Loucy (cell line): ENCODE measurements around the gene TACR1.
"Not testable (repeated sequence)": the region's sequence is repeated elsewhere in the genome, so short reads cannot be mapped to it uniquely, and the experiment has no call there.

Experiments
- H2AFZ ChIP-seq: fragments of 200-600 bp; sonication (generic); 2 replicates; pipeline ENCODE4 v1.6.0; 2016; ENCODE audit warnings: antibody characterized with exemption, mild to moderate bottlenecking, low read length, moderate library complexity
- H3F3A ChIP-seq: fragments of 200-600 bp; 2 replicates; pipeline ENCODE4 v1.6.0; 2016; ENCODE audit warnings: antibody characterized with exemption, low read depth, mild to moderate bottlenecking
- H3K27me3 ChIP-seq: fragments of 200-600 bp; sonication (generic); 2 replicates; pipeline ENCODE4 v1.6.1; 2014; ENCODE audit warnings: low read length, mild to moderate bottlenecking; ENCODE audit not compliant: insufficient read depth, poor library complexity, severe bottlenecking
- H3K36me3 ChIP-seq: fragments of 200-600 bp; sonication (generic); 2 replicates; pipeline ENCODE4 v1.6.1; 2016; ENCODE audit warnings: low read length; ENCODE audit not compliant: insufficient read depth
- H3K4me1 ChIP-seq: fragments of 200-600 bp; sonication (generic); 2 replicates; pipeline ENCODE4 v1.5.1; 2014; ENCODE audit warnings: low read length, mild to moderate bottlenecking; ENCODE audit not compliant: insufficient read depth, poor library complexity, severe bottlenecking
- H3K4me2 ChIP-seq: fragments of 200-600 bp; sonication (generic); 2 replicates; pipeline ENCODE4 v1.6.0; 2014; ENCODE audit warnings: antibody characterized with exemption, low read length, low read depth, mild to moderate bottlenecking; ENCODE audit not compliant: poor library complexity, severe bottlenecking
- H3K4me3 ChIP-seq: fragments of 200-600 bp; sonication (generic); 2 replicates; pipeline ENCODE4 v1.5.1; 2014; ENCODE audit warnings: low read length, mild to moderate bottlenecking, mixed read lengths; ENCODE audit not compliant: poor library complexity, severe bottlenecking
- H3K79me2 ChIP-seq: fragments of 200-600 bp; sonication (generic); 2 replicates; pipeline ENCODE4 v1.6.1; 2014; ENCODE audit warnings: low read length; ENCODE audit not compliant: insufficient read depth
- H3K9ac ChIP-seq: fragments of 200-600 bp; sonication (generic); 2 replicates; pipeline ENCODE4 v1.6.0; 2014; ENCODE audit warnings: mild to moderate bottlenecking, low read depth, low read length, moderate library complexity; ENCODE audit not compliant: poor library complexity, severe bottlenecking
- H3K9me2 ChIP-seq: fragments of 200-600 bp; sonication (generic); replicated peaks from 2 replicates; pipeline ENCODE4 v1.6.1; 2016; ENCODE audit warnings: low read depth, low read length, mixed read lengths
- H3K9me3 ChIP-seq: fragments of 200-600 bp; sonication (generic); 2 replicates; pipeline ENCODE4 v1.6.1; 2014; ENCODE audit warnings: mild to moderate bottlenecking, antibody characterized with exemption, low read length, low read depth; ENCODE audit not compliant: insufficient read depth
- H4K20me1 ChIP-seq: fragments of 200-600 bp; sonication (generic); 2 replicates; pipeline ENCODE4 v1.6.0; 2014; ENCODE audit warnings: antibody characterized with exemption, low read length, mild to moderate bottlenecking; ENCODE audit not compliant: insufficient read depth, poor library complexity, severe bottlenecking
- EZH2phosphoT487 ChIP-seq: fragments of 200-600 bp; IDR thresholded peaks from 2 replicates; pipeline ENCODE4 v1.6.1; 2018; ENCODE audit warnings: antibody characterized with exemption, mild to moderate bottlenecking, moderate library complexity, borderline replicate concordance
- TF ChIP-seq, protein P1 (sequence below): fragments of 200-600 bp; sonication (generic); conservative IDR thresholded peaks from 2 replicates; pipeline ENCODE4 v1.5.1; 2014; ENCODE audit warnings: mild to moderate bottlenecking, antibody characterized with exemption, low read length

The TACR1 gene

DNA sequence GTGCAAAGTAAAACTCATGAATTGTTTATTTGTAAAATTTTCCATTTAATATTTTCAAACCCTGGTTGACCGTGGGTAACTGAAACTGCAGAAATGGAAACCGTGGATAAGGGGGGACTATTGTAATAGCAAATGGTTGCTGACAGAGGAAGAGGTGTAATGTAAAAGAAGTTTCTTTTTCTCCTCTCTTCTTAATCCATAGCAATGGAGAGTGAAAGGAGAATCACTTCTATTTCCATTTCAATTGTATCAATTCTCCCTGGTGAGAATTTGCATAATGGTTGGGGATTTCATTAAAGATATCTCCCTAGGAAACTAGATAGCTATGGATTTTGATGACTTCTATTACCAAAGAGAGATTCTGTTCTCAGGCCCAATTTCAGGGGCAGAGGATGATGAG is 24.8 kb downstream of the TACR1 start:
- Histone ChIP-seq H2AFZ (no peak overlapping the region), H3K4me1 (no peaks in the 10 kb centered on the region), H3F3A (no peaks in the 10 kb centered on the region), H3K9me3 (no peaks in the 10 kb centered on the region), H3K4me3 (no peak overlapping the region), H3K9me2 (no peaks in the 10 kb centered on the region), H3K36me3 (no peaks in the 10 kb centered on the region), H3K9ac (no peak overlapping the region), H4K20me1 (no peaks in the 10 kb centered on the region), H3K79me2 (no peaks in the 10 kb centered on the region), H3K27me3 (no peaks in the 10 kb centered on the region), H3K4me2 (no peak overlapping the region)
- TF ChIP-seq, protein P1, sequence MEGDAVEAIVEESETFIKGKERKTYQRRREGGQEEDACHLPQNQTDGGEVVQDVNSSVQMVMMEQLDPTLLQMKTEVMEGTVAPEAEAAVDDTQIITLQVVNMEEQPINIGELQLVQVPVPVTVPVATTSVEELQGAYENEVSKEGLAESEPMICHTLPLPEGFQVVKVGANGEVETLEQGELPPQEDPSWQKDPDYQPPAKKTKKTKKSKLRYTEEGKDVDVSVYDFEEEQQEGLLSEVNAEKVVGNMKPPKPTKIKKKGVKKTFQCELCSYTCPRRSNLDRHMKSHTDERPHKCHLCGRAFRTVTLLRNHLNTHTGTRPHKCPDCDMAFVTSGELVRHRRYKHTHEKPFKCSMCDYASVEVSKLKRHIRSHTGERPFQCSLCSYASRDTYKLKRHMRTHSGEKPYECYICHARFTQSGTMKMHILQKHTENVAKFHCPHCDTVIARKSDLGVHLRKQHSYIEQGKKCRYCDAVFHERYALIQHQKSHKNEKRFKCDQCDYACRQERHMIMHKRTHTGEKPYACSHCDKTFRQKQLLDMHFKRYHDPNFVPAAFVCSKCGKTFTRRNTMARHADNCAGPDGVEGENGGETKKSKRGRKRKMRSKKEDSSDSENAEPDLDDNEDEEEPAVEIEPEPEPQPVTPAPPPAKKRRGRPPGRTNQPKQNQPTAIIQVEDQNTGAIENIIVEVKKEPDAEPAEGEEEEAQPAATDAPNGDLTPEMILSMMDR = no peak
- no peak for TF ChIP-seq EZH2phosphoT487

- H3K79me2 ChIP-seq = no peaks in the 10 kb centered on the region
- H3K9me3 ChIP-seq = no peaks in the 10 kb centered on the region
- no peak overlapping the region for H3K4me3 ChIP-seq
Observed at GRCh38 chr2:75173740-75174139, 25.6 kb downstream of the TACR1 start.

DNA sequence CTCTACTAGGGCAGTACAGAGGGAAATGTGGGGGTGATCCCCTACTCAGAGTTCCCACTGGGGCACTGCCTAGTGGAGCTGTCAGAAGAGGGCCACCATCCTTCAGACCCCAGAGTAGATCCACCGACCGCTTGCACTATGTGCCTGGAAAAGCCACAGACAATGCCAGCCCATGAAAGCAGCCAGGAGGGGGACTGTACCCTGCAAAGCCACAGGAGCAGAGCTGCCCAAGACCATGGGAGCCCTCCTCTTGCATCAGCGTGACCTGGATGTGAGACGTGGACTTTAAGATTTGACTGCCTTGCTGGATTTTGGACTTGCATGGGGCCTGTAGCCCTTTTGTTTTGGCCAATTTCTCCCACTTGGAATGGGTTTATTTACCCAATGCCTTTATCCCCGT is 27.9 kb downstream of the TACR1 start:
- not testable (repeated sequence) for H2AFZ ChIP-seq, H3K4me3 ChIP-seq, H3K4me2 ChIP-seq, H3K36me3 ChIP-seq, H4K20me1 ChIP-seq, H3K9ac ChIP-seq, H3K4me1 ChIP-seq, H3K79me2 ChIP-seq, H3K9me2 ChIP-seq, H3K27me3 ChIP-seq, H3K9me3 ChIP-seq, H3F3A ChIP-seq

More at GRCh38 chr2:75173740-75174139, 25.6 kb downstream of the TACR1 start:
- Histone ChIP-seq H4K20me1 (no peaks in the 10 kb centered on the region), H3K4me2 (no peak overlapping the region), H3K4me1 (no peaks in the 10 kb centered on the region), H3K36me3 (no peaks in the 10 kb centered on the region), H3K9ac (no peak overlapping the region), H3F3A (no peaks in the 10 kb centered on the region), H3K9me2 (no peaks in the 10 kb centered on the region), H2AFZ (no peak overlapping the region), H3K27me3 (no peaks in the 10 kb centered on the region)
- TF ChIP-seq, protein P1 = no peak
- no peak for TF ChIP-seq EZH2phosphoT487

DNA sequence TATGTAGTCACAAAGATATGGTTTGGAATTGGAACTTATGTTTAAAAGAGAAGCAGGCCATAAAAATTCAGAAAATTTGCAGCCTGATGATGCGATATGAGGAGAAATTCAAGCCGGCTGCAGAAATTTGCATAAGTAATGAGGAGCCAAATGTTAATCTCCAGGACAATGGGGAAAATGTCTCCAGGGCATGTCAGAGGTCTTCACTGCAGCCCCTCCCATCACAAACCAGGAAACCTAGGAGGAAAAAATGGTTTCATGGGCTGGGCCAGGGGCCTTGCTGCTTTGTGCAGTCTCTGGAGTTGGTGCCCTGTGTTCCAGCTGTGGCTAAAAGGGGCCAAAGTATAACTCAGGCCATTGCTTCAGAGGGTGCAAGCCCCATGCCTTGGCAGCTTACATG is 28.4 kb downstream of the TACR1 start:
- Histone ChIP-seq H3K9me3 (no peaks in the 10 kb centered on the region), H3K9me2 (no peaks in the 10 kb centered on the region), H3F3A (no peaks in the 10 kb centered on the region), H3K27me3 (no peaks in the 10 kb centered on the region), H3K9ac (no peak overlapping the region), H3K79me2 (no peaks in the 10 kb centered on the region), H3K4me3 (no peak overlapping the region), H4K20me1 (no peaks in the 10 kb centered on the region), H2AFZ (no peak overlapping the region), H3K36me3 (no peaks in the 10 kb centered on the region), H3K4me2 (no peak overlapping the region), H3K4me1 (no peaks in the 10 kb centered on the region)
- no peak for TF ChIP-seq EZH2phosphoT487
- TF ChIP-seq, protein P1 = no peak
